HG03520 (cell line): ENCODE measurements around the gene SLC25A21.
A peak's percentile ranks its signal among the peaks of the same experiment; 100 is the strongest.

ENCODE experiments used
- ATAC-seq: cut with Tn5 transposase; IDR thresholded peaks from one replicate; pipeline ENCODE4 v1.9.1; 2021; ENCODE audit warnings: mild to moderate bottlenecking, moderate library complexity; ENCODE audit not compliant: unreplicated experiment

SLC25A21 gene

DNA sequence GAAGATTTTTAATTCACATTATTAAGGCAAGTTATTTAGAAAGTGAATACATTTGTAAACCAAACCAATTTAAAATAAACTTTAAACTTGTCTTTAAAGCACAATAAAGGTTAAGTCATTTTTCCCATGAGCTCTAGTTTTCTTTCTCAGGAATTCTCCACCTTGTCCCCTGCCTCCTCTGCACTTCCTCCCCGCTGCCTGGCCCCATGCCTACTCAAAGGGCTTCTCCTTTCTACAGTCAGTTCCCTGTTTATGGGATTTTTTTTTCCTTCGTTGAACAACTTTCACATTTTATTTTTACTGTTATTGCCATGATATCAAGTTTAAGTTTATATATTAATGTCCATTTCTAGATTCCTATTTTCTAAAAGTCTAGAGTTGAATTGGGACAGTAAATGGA is 223.0 kb downstream of the SLC25A21 start:
- ATAC-seq: no peak

DNA sequence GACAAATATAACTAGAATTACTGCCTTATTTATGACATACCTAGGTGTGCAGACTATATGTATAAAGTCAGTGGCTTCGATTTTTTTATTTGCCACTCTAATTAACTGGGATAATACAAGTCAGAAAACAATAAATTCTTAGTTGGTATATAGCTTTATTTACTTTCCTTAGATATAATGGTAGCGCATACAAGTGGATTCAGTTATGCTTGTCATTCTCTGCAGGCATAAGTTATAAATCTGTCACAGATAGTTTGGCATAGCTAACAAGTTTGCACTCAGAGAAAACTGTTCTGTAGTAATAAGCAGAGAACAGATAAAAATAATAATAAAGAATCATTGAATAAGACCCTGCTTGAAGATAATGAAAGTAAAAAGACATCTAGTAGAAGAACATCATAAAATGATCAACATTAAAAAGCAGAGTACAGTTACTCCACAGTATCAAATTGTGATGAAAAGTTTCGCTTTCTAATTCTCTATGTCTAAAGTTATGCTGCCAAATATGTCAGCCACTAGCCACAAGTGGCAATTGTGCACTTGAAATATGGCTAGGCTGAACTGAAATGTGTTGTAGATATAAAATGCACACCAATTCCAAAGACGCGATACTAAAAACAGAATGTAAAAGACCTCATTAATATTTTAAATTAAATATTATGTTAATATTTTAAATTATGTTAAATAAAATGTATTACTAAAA is 224.1 kb downstream of the SLC25A21 start:
- no peak for ATAC-seq

DNA sequence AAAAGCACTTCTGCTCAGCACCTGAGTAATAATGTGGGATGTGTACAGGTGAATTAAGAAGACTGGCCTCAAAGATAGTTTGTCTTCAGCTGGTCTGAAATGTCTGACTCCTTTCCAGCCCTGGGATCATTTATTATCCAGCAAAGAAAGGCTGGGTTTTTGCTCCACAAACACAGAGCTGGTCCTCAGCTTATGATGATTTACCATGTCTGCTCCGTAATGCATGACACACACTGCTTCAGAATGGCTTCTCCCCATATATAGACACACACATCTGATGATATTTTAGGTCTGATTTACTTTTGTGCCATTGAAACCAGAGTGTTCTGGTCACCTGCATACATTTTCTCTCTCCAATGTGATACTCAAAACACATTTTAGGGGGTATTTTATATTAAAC is 225.0 kb downstream of the SLC25A21 start:
- no peak for ATAC-seq

DNA sequence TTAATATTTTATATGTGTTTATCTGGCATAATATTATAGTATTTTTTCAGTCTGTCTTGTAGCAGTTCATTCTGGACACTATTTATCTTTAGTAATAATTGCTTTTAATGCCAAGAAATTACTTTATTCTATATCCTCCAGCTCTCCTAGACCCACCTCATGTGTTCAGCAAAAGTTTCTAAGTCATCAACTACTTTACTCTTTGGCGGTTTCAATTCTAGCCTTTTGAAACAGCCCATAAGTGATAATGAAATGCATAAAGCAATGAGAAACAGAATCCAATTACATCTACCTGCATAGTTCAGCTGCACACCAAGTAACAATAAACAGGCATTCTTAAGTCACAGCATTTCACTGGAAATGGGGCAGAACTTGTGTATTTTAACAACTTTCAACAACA is 225.5 kb downstream of the SLC25A21 start:
- ATAC-seq: no peak

DNA sequence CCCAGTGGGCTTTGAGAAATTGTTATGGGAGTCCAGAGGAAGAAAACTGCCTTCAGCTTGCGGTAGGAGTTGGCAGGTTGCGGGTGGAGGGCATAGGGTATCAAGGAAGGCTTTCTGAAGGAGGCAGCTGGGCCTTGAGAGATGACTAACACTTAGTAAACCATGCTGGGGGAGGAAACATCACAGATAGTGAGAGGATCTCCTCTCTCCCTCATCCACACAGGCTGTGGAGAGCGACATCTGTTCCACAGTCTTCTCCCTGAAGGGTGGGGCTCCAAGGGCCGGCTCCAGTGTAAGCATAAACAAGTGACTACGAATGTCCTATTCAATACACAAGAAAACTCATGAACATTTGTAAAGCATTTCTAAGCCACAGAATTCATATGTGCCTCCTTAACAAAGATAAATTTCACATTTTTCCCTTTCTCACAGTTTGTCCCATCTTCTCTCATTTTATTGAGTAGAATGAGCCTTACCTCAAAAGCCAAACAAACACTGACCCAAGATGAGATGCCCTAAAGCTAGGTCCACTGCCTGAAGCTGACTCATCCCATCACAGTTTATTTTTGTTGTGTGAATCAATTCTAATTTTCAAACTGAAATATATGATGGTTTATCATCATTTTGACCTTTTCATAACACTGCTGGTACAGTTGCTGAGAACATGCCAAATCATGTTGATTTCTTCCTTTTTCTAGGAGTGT is 227.9 kb downstream of the SLC25A21 start:
- ATAC-seq: no peak

DNA sequence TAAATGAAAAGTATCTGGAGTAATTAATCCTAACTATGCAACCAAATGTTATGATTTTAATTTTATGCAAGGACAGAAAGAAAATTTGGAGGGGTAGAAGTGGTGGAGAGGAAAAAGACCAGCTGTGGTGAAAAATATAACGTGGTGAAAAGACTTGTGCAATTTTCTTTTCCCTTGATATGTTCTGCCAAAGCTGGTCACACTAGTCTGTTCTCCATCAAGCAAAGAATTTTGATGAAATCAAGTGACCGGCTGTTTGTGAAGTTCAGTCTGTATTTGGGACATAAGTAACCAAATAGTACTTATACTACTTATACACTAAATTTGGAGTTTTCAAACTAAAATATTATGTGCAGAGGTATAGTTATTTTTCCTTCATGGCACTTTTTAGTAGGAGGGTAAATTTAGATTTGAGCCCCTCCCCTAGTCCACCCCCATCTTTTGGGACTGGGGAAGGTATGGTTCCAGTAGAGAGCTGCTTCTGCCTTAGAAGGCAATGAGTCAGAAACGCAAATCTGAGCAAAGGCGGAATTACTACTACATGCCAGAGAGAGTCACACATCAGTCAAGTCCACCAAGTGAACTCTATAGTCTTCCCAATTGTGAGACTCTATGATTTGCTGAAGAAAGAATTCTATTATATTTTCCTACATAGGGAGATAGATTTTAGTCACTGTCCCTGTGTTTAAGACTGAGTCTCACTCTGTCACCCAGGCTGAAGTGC is 229.7 kb downstream of the SLC25A21 start:
- no peak for ATAC-seq

DNA sequence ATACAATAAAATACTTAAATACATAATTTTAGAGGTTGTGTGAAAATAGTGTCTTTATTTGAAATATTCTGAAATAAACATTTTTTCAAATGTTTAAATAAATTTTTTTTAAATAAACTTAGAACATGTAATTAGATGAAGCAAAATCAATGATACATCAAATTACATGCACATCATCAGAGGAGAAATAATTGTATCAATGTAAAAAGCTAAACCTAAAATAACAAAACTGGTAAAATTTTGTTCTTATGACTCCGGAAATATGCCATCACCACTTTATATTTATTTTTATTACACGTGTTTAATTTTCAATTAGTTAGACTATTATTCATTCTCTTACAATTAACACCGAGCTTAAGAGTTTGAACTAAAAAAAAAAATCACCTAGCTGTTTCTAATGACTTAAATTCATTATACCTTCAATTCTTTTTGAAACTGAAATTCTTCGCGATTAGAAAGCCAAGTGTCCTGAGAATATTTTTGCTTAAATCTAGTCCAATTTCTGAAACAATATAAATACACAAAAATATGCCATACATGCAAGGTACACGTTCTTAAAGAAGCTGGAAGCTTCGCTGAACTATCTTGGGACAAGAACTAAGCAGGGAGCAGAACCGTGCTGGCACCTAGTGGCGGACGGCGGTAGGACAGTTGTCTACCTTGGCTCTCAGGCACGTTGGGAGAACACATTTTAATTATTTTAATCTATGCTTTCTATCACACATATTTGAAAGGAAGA is 230.5 kb downstream of the SLC25A21 start:
- peak; percentile 72 for ATAC-seq

DNA sequence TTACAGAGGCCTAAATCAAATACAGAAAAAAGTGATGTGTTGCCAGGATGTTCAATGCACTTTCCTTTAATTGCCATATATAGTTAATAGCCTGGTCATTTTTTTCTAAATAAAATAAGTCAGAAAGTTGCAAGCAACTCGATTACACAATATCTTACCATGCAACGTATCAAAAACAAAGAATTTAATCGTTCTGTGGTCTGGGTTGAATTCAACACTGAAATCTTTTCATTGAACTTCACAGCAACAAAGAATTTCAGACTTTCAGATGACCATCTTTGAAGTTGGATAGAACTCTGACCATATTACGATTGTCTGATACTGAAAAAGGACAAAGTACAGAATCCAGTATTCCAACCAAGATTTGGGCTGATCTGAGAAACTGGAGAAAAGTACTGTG is 231.9 kb downstream of the SLC25A21 start:
- no peak for ATAC-seq

DNA sequence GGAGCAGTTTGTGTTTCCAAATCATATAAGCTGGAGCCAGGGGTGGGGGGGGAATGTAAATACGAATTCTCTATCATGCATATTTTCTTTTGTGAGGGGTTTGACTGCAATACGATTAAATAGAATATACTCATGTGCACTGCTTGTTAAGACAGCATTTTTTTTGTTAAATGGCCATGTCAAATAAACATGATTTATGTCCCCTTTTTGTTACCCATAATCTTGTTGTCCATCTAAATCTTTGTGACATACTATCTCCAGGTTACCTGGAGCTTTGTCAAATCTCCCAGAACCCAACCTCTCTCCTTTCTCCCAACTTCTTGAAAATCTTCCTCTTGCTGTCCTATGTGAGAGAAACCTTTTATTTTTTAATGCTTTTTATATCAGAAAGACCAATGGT is 233.1 kb downstream of the SLC25A21 start:
- ATAC-seq: no peak

DNA sequence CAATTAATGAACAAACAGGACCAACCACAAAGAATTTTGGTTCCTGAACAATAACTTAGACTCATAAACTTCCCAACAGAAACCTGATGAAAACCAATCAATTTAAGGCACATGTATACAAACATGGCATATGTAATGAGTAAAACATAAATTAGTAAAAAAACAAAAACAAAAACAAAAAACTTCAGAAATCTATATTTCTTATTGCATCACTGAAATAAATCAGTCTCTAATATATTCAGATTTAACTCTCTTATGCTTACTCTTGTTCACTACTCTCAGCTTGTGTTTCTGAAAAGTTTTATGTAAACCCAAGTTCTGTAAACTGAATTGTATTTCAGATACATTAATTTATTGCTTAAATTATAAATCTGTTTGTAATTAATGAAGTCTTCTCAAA is 233.7 kb downstream of the SLC25A21 start:
- ATAC-seq: no peak

DNA sequence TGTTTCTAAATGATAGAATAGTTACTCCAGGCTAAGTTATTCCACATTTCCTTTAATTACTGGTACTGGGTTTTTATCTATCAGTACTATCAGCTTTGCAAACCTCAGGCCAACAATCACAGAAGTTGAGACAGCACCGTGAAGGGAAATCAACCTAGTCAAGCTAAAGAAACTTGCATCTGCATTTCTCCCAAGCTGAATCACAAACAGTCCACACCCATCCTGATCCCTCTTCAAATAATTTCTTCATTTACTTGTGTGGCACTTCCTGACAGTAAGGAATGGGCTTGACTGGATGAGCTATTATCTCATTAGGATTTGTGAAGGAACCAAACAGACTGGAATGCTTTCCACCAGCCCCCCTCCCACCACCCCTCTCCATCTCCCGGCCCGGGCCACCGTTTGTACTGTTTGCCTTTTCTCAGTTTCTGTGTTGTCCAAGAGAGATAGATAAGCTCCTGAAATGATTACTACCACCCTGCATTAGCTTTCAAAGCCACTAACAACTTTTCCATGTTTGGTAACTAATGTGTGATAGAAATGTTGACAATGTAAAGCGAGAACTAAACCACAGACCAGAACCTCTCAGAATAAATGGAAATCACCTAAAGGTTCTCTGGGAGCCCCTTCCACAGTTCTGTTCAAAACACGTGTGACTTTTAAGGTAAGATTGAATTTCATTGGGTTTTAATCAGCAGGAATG is 236.3 kb downstream of the SLC25A21 start:
- ATAC-seq: no peak

DNA sequence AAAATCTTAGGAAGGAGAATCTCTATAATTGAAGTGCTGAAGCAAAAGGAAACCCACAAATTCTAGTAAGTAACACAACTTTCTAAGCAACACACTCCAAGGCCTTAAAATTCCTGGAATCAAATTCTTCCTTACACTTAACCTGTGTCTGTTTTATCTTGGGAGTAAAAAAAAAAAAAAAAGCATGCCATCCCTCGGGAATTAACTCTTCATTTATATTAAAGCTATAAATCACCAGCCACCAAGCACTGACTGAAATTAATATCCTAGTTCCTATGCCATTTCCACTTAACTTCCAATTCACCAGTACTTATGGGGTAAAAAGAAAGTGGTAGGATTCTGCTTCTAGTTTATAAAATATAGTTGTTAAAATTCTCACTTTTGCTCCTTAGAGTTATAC is 238.1 kb downstream of the SLC25A21 start:
- ATAC-seq: no peak

DNA sequence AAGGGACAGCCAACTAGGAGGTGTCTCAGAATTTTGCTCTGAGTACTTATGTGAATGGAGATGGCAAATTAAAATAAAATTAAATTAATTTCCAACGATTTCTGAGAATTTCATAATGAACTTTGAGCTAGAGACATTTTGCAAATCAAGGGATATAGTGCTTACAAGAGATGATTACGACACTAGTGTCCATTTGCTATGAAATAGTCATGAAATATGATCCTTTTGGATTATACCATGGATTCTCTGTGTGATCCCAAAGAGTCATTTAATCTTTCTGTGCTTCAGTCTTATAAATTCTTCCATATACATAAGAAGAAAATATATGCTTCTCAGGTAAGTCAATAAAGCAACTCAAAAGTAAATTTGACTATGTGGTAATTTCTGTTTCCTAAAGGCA is 240.6 kb downstream of the SLC25A21 start:
- no peak for ATAC-seq

DNA sequence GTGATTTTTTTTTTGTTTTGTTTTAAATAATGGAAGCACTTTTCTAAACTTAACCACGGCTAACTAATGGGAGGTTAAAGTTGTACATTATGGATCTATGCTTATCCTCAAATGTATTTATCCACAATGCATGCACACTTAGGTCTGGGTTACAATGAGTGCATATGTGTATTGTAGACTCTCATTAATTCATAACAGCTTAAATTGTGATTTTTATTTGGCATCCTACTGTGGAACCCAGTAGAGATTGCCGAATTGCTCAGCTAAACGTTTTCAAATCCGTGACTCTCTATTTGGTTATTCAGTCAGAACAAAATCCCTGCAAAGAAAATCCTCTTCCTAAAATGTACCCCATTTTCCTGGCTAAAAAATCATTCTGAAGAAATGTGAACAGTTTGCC is 244.0 kb downstream of the SLC25A21 start:
- no peak for ATAC-seq

DNA sequence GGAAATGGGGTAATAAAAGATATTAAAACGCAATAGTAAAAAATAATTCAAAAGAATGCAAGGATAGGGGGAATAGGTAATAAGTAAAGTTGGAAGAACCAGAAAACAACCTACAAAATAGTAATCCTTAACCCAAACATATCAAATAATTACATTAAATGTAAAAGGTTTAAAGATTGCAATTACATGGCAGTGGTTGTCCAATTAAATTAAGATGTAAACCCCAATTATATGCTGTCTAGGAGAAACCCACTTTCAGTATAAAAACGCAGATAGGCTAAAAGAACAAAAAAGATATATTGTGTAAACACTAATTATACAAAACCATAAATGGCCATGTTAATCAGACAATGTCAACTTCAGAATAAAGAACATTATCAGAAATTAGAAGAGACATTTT is 247.3 kb downstream of the SLC25A21 start:
- no peak for ATAC-seq

DNA sequence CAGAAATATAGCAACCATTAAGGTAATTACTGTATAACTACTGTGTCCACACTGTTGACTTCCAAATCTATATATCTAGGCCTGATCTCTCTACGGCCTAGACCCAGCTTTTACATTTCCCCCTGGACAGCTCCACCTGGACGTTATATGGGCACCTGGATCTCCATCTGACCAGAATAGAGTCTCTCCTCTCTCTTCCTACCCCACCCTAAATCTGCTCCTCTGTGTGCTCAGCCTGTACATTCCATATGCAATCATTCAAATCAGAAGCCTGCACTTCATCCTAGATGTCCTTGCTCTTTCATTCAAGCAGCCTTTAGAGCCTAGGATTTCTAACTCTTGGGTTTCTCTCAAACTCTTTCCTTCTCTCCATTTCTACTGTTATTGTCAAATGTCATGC is 255.7 kb downstream of the SLC25A21 start:
- ATAC-seq: no peak

DNA sequence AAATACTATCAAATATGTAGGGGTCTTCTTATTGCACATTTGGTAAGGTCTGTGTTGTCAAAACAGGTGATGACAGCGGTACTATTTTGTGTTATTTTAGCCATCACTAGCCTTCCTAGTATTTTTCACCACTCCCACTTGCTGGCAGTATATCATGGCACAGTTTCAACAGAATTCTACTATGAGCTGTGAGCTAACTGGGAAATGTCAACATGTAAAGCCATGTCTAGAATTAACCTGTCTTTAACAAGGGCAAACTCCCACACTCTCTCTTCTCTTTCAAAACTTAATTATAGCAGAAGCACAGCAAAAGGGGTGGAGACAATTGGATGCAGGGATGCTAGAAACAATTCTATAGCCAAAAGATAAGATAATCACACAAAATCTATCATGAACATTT is 257.3 kb downstream of the SLC25A21 start:
- no peak for ATAC-seq

DNA sequence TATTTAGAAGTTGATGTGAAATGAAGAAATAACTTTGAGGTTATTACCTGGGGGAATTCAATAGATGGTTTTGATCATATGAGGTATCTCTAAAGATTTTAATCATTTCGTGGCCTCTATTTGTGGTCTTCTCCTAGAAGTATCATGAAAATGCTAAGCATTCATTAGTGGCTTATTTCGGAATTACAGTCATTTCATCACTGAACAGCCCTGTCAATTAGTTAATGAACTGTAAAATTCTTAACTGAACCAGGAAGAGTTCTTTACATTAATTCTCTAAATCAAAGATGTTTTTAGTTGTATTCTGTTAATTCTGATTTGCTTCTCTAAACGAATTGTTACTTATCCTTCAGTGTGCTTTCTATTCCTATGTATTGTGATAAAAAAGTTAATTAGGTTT is 261.8 kb downstream of the SLC25A21 start:
- ATAC-seq: no peak

DNA sequence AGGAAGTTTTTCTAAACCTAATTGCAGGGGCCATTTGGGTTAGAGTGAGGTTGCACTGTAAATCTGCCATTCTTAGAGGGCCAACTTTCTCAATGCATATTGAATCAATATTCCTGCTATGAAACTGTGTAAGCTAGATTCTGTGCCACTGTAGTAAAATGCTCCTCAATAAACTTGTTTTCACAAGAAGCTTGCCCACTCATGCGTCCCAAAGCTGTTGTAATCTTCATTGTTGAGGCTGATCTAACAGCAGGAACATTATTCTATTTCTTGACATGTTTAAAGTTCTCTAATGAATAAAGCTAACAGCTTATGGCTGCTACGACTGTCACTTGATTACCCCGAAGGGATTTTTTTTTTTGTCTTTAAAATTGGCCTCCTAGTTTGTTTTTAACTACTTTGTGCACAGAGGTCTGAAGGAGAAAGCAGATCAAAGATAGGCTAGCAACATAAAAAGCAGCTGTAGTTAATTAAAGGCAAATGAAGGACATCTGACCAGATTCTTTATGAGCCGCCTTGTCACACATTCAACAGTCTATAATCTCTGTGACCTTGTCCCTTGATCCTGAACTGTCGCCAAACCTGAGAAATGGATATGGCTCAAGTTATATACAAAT is 267.0 kb downstream of the SLC25A21 start:
- ATAC-seq: no peak

DNA sequence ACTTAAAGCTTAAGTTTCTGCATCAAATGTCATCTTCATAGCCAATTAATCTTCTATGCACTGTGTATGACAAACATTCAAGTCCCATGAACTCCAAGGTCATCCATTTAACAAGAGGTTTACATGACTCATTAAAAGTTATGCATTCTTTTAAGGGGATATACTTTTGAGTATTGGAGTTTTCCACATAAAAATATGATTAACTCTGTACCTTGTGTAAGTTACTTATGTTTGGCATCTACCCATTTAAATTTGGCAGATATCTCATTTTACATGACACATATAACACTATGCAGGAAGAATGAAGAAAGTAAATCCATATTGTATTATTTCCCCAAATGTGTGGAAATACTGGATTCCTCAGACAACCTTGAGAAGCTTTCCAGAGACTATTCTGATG is 270.5 kb downstream of the SLC25A21 start:
- no peak for ATAC-seq
